Hematopoietic multipotent progenitor cell treated with erythropoietin and hydrocortisone succinate and interleukin-3 and kit ligand, for 17 days (in vitro differentiated cells): Measurements from ENCODE around the gene PAQR6.

Source experiments
- DNase-seq: peaks from one replicate; pipeline ENCODE4 v3.0.0-alpha.2; 2015; ENCODE audit warnings: low spot score

The PAQR6 gene

GRCh38 chr1:156262461-156263287 is 14.8 kb upstream of the PAQR6 start:
- DNase-seq, result peak; percentile 47

- DNase-seq, result no peak
These were observed 13.0 kb upstream of the PAQR6 start for GRCh38 chr1:156260896-156261295.

- no peak for DNase-seq
These were observed 11.9 kb upstream of the PAQR6 start for GRCh38 chr1:156259805-156260204.

GRCh38 chr1:156258859-156259258 is 11.0 kb upstream of the PAQR6 start:
- no peak for DNase-seq

- DNase-seq, result no peak
These were observed 9.9 kb upstream of the PAQR6 start for GRCh38 chr1:156257711-156258110.

- DNase-seq, result no peak
These were observed 5.8 kb upstream of the PAQR6 start for GRCh38 chr1:156253634-156254033.

- no peak for DNase-seq
These were observed 3.7 kb upstream of the PAQR6 start for GRCh38 chr1:156251527-156251926.

- DNase-seq, result no peak
These were observed 1.7 kb upstream of the PAQR6 start for GRCh38 chr1:156249593-156249992.

GRCh38 chr1:156248323-156248683 is 447 bp upstream of the PAQR6 start:
- no peak for DNase-seq

GRCh38 chr1:156246781-156247459 is 936 bp downstream of the PAQR6 start:
- no peak for DNase-seq

- no peak for DNase-seq
These were observed 1.5 kb downstream of the PAQR6 start for GRCh38 chr1:156246241-156246780.

- no peak for DNase-seq
These were observed 2.2 kb downstream of the PAQR6 start for GRCh38 chr1:156245451-156246232.

- DNase-seq, result no peak
These were observed 3.1 kb downstream of the PAQR6 start for GRCh38 chr1:156244712-156245111.

GRCh38 chr1:156244126-156244525 is 3.7 kb downstream of the PAQR6 start:
- no peak for DNase-seq

- DNase-seq, result no peak
These were observed 5.1 kb downstream of the PAQR6 start for GRCh38 chr1:156242738-156243137.

- no peak for DNase-seq
These were observed 5.9 kb downstream of the PAQR6 start, which contains the start of gene BGLAP for GRCh38 chr1:156241926-156242325. TSS of gene BGLAP (plus strand) at chr1:156242184. CDS start at chr1:156242232, 48 bp downstream.

GRCh38 chr1:156241311-156241811 is 6.5 kb downstream of the PAQR6 start:
- DNase-seq, result no peak

GRCh38 chr1:156238248-156238647 is 9.6 kb downstream of the PAQR6 start:
- no peak for DNase-seq

- no peak for DNase-seq
These were observed 11.7 kb downstream of the PAQR6 start for GRCh38 chr1:156236164-156236563.

GRCh38 chr1:156233426-156234127 is 14.3 kb downstream of the PAQR6 start:
- DNase-seq, result no peak

- no peak for DNase-seq
These were observed 15.5 kb downstream of the PAQR6 start for GRCh38 chr1:156232201-156232894.
